Measurements from ENCODE around the gene APBB2.

The APBB2 gene

GRCh38 chr4:41146716-41147506 is 67.4 kb downstream of the APBB2 start:
- no peak overlapping the region for H3K27ac ChIP-seq (ENCODE audit: low read depth, low read length)

GRCh38 chr4:41146196-41146595 is 68.1 kb downstream of the APBB2 start:
- no peak overlapping the region for H3K4me3 ChIP-seq (ENCODE audit: low read length)
- no peaks in the 10 kb centered on the region for H3K9me3 ChIP-seq (ENCODE audit: control insufficient read depth, insufficient read depth, low read length)
- no peaks in the 10 kb centered on the region for H3K4me1 ChIP-seq (ENCODE audit: control insufficient read depth, low read length)
- H3K27me3 ChIP-seq (ENCODE audit: control insufficient read depth, low read length): no peaks in the 10 kb centered on the region
- TF ChIP-seq CTCF (IDR thresholded peaks at IDR 0.05; ENCODE audit: low read depth, low read length, poor library complexity, severe bottlenecking) (no peak), EZH2phosphoT487 (IDR thresholded peaks at IDR 0.05; ENCODE audit: borderline replicate concordance, low read length) (no peak)
- no peak overlapping the region for H3K4me2 ChIP-seq (ENCODE audit: low read length)
- H3K36me3 ChIP-seq (ENCODE audit: control insufficient read depth, low read length): peaks cover 19% of the 10 kb centered on the region
- no peaks in the 10 kb centered on the region for H4K20me1 ChIP-seq (ENCODE audit: control insufficient read depth, insufficient read depth, low read depth, low read length)
- H3K27ac ChIP-seq (ENCODE audit: low read depth, low read length): no peak overlapping the region
- peaks cover 65% of the 10 kb centered on the region for H3K79me2 ChIP-seq (ENCODE audit: control insufficient read depth, low read length)
- H3F3A ChIP-seq (ENCODE audit: control insufficient read depth, insufficient read depth): no peaks in the 10 kb centered on the region
- no peaks in the 10 kb centered on the region for H3K9me2 ChIP-seq (replicated peaks; ENCODE audit: control insufficient read depth, low read length)

More at GRCh38 chr4:41146716-41147506, 67.4 kb downstream of the APBB2 start:
- no peaks in the 10 kb centered on the region for H3K4me1 ChIP-seq (ENCODE audit: control insufficient read depth, low read length)
- no peaks in the 10 kb centered on the region for H3K27me3 ChIP-seq (ENCODE audit: control insufficient read depth, low read length)
- no peaks in the 10 kb centered on the region for H3K9me3 ChIP-seq (ENCODE audit: control insufficient read depth, insufficient read depth, low read length)
- H3K79me2 ChIP-seq (ENCODE audit: control insufficient read depth, low read length): peaks cover 65% of the 10 kb centered on the region
- no peak overlapping the region for H3K4me3 ChIP-seq (ENCODE audit: low read length)
- TF ChIP-seq CTCF (IDR thresholded peaks at IDR 0.05; ENCODE audit: low read depth, low read length, poor library complexity, severe bottlenecking): no peak
- TF ChIP-seq EZH2phosphoT487 (IDR thresholded peaks at IDR 0.05; ENCODE audit: borderline replicate concordance, low read length): no peak
- peaks cover 11% of the 10 kb centered on the region for H3K36me3 ChIP-seq (ENCODE audit: control insufficient read depth, low read length)
- H3K9me2 ChIP-seq (replicated peaks; ENCODE audit: control insufficient read depth, low read length): no peaks in the 10 kb centered on the region
- H4K20me1 ChIP-seq (ENCODE audit: control insufficient read depth, insufficient read depth, low read depth, low read length): no peaks in the 10 kb centered on the region
- no peaks in the 10 kb centered on the region for H3F3A ChIP-seq (ENCODE audit: control insufficient read depth, insufficient read depth)
- H3K4me2 ChIP-seq (ENCODE audit: low read length): no peak overlapping the region

GRCh38 chr4:41145571-41146078 is 68.7 kb downstream of the APBB2 start:
- no peaks in the 10 kb centered on the region for H3K9me2 ChIP-seq (replicated peaks; ENCODE audit: control insufficient read depth, low read length)
- H3K9me3 ChIP-seq (ENCODE audit: control insufficient read depth, insufficient read depth, low read length): no peaks in the 10 kb centered on the region
- H3K27me3 ChIP-seq (ENCODE audit: control insufficient read depth, low read length): no peaks in the 10 kb centered on the region
- H3K36me3 ChIP-seq (ENCODE audit: control insufficient read depth, low read length): peaks cover 24% of the 10 kb centered on the region
- no peaks in the 10 kb centered on the region for H4K20me1 ChIP-seq (ENCODE audit: control insufficient read depth, insufficient read depth, low read depth, low read length)
- no peaks in the 10 kb centered on the region for H3K4me1 ChIP-seq (ENCODE audit: control insufficient read depth, low read length)
- H3K4me2 ChIP-seq (ENCODE audit: low read length): no peak overlapping the region
- no peak overlapping the region for H3K4me3 ChIP-seq (ENCODE audit: low read length)
- H3K27ac ChIP-seq (ENCODE audit: low read depth, low read length): no peak overlapping the region
- TF ChIP-seq EZH2phosphoT487 (IDR thresholded peaks at IDR 0.05; ENCODE audit: borderline replicate concordance, low read length) (no peak), CTCF (IDR thresholded peaks at IDR 0.05; ENCODE audit: low read depth, low read length, poor library complexity, severe bottlenecking) (no peak)
- H3K79me2 ChIP-seq (ENCODE audit: control insufficient read depth, low read length): peaks cover 61% of the 10 kb centered on the region
- no peaks in the 10 kb centered on the region for H3F3A ChIP-seq (ENCODE audit: control insufficient read depth, insufficient read depth)

Data from DOHH2 (cell line).